GM12891 (cell line): ENCODE results near the gene PSG7.
"Not testable (repeated sequence)": the region's sequence is repeated elsewhere in the genome, so short reads cannot be mapped to it uniquely, and the experiment has no call there.

Experiments used
- POLR2A ChIP-seq: IDR thresholded peaks from 2 replicates; pipeline ENCODE4 v1.6.1; 2011; ENCODE audit warnings: low read depth, low read length, control low read depth
- POLR2AphosphoS5 ChIP-seq: IDR thresholded peaks from 2 replicates; pipeline ENCODE4 v1.6.1; 2011; ENCODE audit warnings: low read depth, low read length, control low read depth
- SPI1 ChIP-seq: IDR thresholded peaks from 2 replicates; pipeline ENCODE4 v1.6.1; 2011; ENCODE audit warnings: low read depth, low read length, control low read depth
- TAF1 ChIP-seq: IDR thresholded peaks from 2 replicates; pipeline ENCODE4 v1.6.1; 2011; ENCODE audit warnings: low read depth, low read length, control low read depth

DNA sequence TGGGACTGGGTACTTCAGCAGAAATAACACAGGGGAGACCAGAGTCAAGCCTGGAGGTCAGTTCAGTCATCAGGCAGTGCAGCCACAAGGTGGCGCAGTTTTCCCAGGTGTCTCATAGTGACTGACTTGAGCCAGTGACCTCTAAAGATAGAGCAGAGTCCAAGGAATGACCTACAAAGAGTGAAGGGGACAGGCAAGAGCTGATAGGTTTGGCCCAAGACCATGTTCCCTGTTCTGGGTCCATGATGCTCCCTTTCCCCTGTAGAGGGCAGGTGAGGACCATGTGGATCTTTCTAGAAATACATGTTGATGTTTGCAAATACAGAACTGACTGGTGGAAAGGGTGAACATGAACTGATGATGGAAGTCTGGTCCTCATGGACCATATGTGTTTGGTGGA, 6.8 kb downstream of the PSG7 start:
- not testable (repeated sequence) for TF ChIP-seq POLR2AphosphoS5, POLR2A, SPI1, TAF1
